Mesenchymal stem cell (in vitro differentiated cells and primary cell): Measurements from ENCODE around the gene PURA.

Experiments used
- DNase-seq: peaks from one replicate; pipeline ENCODE4 v3.0.0-alpha.2; 2013
- H2AFZ ChIP-seq: one replicate; pipeline ENCODE4 v1.6.1; 2013; ENCODE audit warnings: low read depth, mild to moderate bottlenecking, control low read depth, inconsistent platforms, low read length, moderate library complexity
- H2AK5ac ChIP-seq: 2 replicates; pipeline ENCODE4 v1.6.1; 2013; ENCODE audit warnings: low read length, moderate library complexity, mild to moderate bottlenecking, inconsistent platforms; ENCODE audit not compliant: severe bottlenecking
- H2BK120ac ChIP-seq: one replicate; pipeline ENCODE4 v1.6.1; 2013; ENCODE audit warnings: low read depth, mild to moderate bottlenecking, inconsistent platforms, low read length, moderate library complexity
- H2BK12ac ChIP-seq, 2 experiments: one replicate each; pipeline ENCODE4 v1.6.1; 2013; ENCODE audit warnings: inconsistent platforms in 2 of 2, low read length in 2 of 2, mild to moderate bottlenecking in 2 of 2, moderate library complexity in 2 of 2, control low read depth in 1 of 2
- H2BK15ac ChIP-seq: one replicate; pipeline ENCODE4 v1.6.1; 2013; ENCODE audit warnings: mild to moderate bottlenecking, low read depth, inconsistent platforms; ENCODE audit not compliant: poor library complexity, severe bottlenecking
- H2BK5ac ChIP-seq: 2 replicates; pipeline ENCODE4 v1.6.1; 2013; ENCODE audit warnings: low read depth, mild to moderate bottlenecking, low read length, control low read depth, inconsistent platforms; ENCODE audit not compliant: poor library complexity, severe bottlenecking
- H3K14ac ChIP-seq, 2 experiments: one replicate each; pipeline ENCODE4 v1.6.1; 2013; ENCODE audit warnings: inconsistent platforms in 2 of 2, low read length in 2 of 2, control low read depth in 1 of 2, mild to moderate bottlenecking in 1 of 2, moderate library complexity in 1 of 2
- H3K18ac ChIP-seq, 2 experiments: one replicate each; pipeline ENCODE4 v1.6.1; 2013; ENCODE audit warnings: inconsistent platforms in 2 of 2, low read length in 2 of 2, control low read depth in 1 of 2, low read depth in 1 of 2, mild to moderate bottlenecking in 1 of 2
- H3K23ac ChIP-seq, 2 experiments: one replicate each; pipeline ENCODE4 v1.6.1; 2013; ENCODE audit warnings: inconsistent platforms in 2 of 2, low read length in 2 of 2, mild to moderate bottlenecking in 2 of 2, moderate library complexity in 2 of 2, control low read depth in 1 of 2
- H3K27ac ChIP-seq: 2 replicates; pipeline ENCODE4 v1.5.1; 2013; ENCODE audit warnings: mild to moderate bottlenecking, moderate library complexity, low read length, control low read depth, inconsistent platforms; ENCODE audit not compliant: poor library complexity, severe bottlenecking
- H3K27me3 ChIP-seq, 2 experiments: 2 replicates each; pipeline versions ENCODE4 v1.6.1 to v1.7.0; 2013; ENCODE audit warnings: low read length in 2 of 2, mild to moderate bottlenecking in 2 of 2, moderate library complexity in 2 of 2, control low read depth in 1 of 2, inconsistent platforms in 1 of 2; ENCODE audit not compliant: control insufficient read depth in 1 of 2, insufficient read depth in 1 of 2
- H3K36me3 ChIP-seq, 2 experiments: 2 replicates each; pipeline versions ENCODE4 v1.6.1 to v1.7.0; 2013; ENCODE audit warnings: low read length in 2 of 2, control low read depth in 1 of 2, inconsistent platforms in 1 of 2, low read depth in 1 of 2, mild to moderate bottlenecking in 1 of 2; ENCODE audit not compliant: insufficient read depth in 2 of 2, control insufficient read depth in 1 of 2
- H3K4ac ChIP-seq, 2 experiments: one replicate each; pipeline ENCODE4 v1.6.1; 2013; ENCODE audit warnings: inconsistent platforms in 2 of 2, low read length in 2 of 2, mild to moderate bottlenecking in 2 of 2, moderate library complexity in 2 of 2, control low read depth in 1 of 2, low read depth in 1 of 2
- H3K4me1 ChIP-seq: 2 replicates; pipeline ENCODE4 v1.6.1; 2013; ENCODE audit warnings: low read depth, low read length, control low read depth; ENCODE audit not compliant: control insufficient read depth, insufficient read depth
- H3K4me2 ChIP-seq: 2 replicates; pipeline ENCODE4 v1.6.1; 2013; ENCODE audit warnings: low read length, mild to moderate bottlenecking, inconsistent platforms; ENCODE audit not compliant: poor library complexity, severe bottlenecking
- H3K4me3 ChIP-seq, 2 experiments: 2 replicates each; pipeline versions ENCODE4 v1.5.1 to v1.7.0; 2013; ENCODE audit warnings: low read length in 2 of 2, mild to moderate bottlenecking in 2 of 2, control low read depth in 1 of 2, low read depth in 1 of 2; ENCODE audit not compliant: insufficient read depth in 1 of 2
- H3K79me1 ChIP-seq: replicated peaks from 2 replicates; pipeline ENCODE4 v1.6.1; 2013; ENCODE audit warnings: mild to moderate bottlenecking, control low read depth, low read length, inconsistent platforms; ENCODE audit not compliant: poor library complexity, severe bottlenecking
- H3K9ac ChIP-seq: 2 replicates; pipeline ENCODE4 v1.7.0; 2013; ENCODE audit warnings: mild to moderate bottlenecking, low read length, moderate library complexity
- H3K9me3 ChIP-seq: 2 replicates; pipeline ENCODE4 v1.7.0; 2013; ENCODE audit warnings: mild to moderate bottlenecking, low read length; ENCODE audit not compliant: control insufficient read depth
- H4K8ac ChIP-seq: one replicate; pipeline ENCODE4 v1.6.1; 2013; ENCODE audit warnings: inconsistent platforms, mild to moderate bottlenecking, low read length, moderate library complexity
- H4K91ac ChIP-seq: one replicate; pipeline ENCODE4 v1.6.1; 2013; ENCODE audit warnings: mild to moderate bottlenecking, low read length, inconsistent platforms
- WGBS: methylation state at CpG from one replicate; pipeline ENCODE4 v1.1.7; 2013; ENCODE audit warnings: mixed read lengths; 5-methylcytosine and 5-hydroxymethylcytosine counted together

Gene PURA

GRCh38 chr5:140076142-140076541 is 37.8 kb upstream of the PURA start:
- H2BK5ac ChIP-seq, result no peak overlapping the region
- H3K9ac ChIP-seq, result no peak overlapping the region
- DNase-seq, result no peak
- H3K4me3 ChIP-seq, result no peak overlapping the region
- no peak overlapping the region for H3K4me2 ChIP-seq
- H3K27me3 ChIP-seq, result peaks cover 0 to 17% of the 10 kb centered on the region in 2 experiments
- no peak overlapping the region for H2AK5ac ChIP-seq
- no peak overlapping the region for H2AFZ ChIP-seq
- no peak overlapping the region for H3K4ac ChIP-seq
- H3K9me3 ChIP-seq, result no peaks in the 10 kb centered on the region
- no peaks in the 10 kb centered on the region for H3K36me3 ChIP-seq
- H2BK15ac ChIP-seq, result no peak overlapping the region
- no peak overlapping the region for H3K23ac ChIP-seq
- no peak overlapping the region for H2BK12ac ChIP-seq
- H3K14ac ChIP-seq, result no peak overlapping the region
- WGBS, result no CpG with 5 or more reads among the region's 1 CpG
- H3K4me1 ChIP-seq, result no peaks in the 10 kb centered on the region
- H3K18ac ChIP-seq, result no peak overlapping the region
- no peak overlapping the region for H2BK120ac ChIP-seq
- H3K27ac ChIP-seq, result no peak overlapping the region
- H3K79me1 ChIP-seq, result no peaks in the 10 kb centered on the region
- H4K8ac ChIP-seq, result no peak overlapping the region
- H4K91ac ChIP-seq, result no peak overlapping the region

- H4K8ac ChIP-seq, result no peak overlapping the region
- H4K91ac ChIP-seq, result no peak overlapping the region
- no peak overlapping the region for H3K27ac ChIP-seq
- H2AFZ ChIP-seq, result no peak overlapping the region
- H3K4me3 ChIP-seq, result no peak overlapping the region
- H3K23ac ChIP-seq, result no peak overlapping the region
- H3K4me2 ChIP-seq, result no peak overlapping the region
- no peaks in the 10 kb centered on the region for H3K36me3 ChIP-seq
- H3K27me3 ChIP-seq, result peaks cover 0 to 17% of the 10 kb centered on the region in 2 experiments
- H3K14ac ChIP-seq, result no peak overlapping the region
- no peak overlapping the region for H2BK12ac ChIP-seq
- no peak for DNase-seq
- no peaks in the 10 kb centered on the region for H3K9me3 ChIP-seq
- H3K79me1 ChIP-seq, result no peaks in the 10 kb centered on the region
- no peak overlapping the region for H3K4ac ChIP-seq
- no peak overlapping the region for H2BK120ac ChIP-seq
- H3K18ac ChIP-seq, result no peak overlapping the region
- H3K9ac ChIP-seq, result no peak overlapping the region
- 42% methylated on average over 1 of the region's 2 CpGs for WGBS
- H2AK5ac ChIP-seq, result no peak overlapping the region
- H2BK5ac ChIP-seq, result no peak overlapping the region
- H3K4me1 ChIP-seq, result no peaks in the 10 kb centered on the region
- no peak overlapping the region for H2BK15ac ChIP-seq
These were observed 37.1 kb upstream of the PURA start for GRCh38 chr5:140076788-140077187.

- Histone ChIP-seq H2BK5ac (no peak overlapping the region), H3K4me2 (no peak overlapping the region), H3K27ac (no peak overlapping the region), H2AK5ac (no peak overlapping the region), H3K4me3 (no peak overlapping the region), H2BK15ac (no peak overlapping the region), H3K14ac (no peak overlapping the region), H3K9ac (no peak overlapping the region), H3K4me1 (no peaks in the 10 kb centered on the region), H2BK120ac (no peak overlapping the region), H3K36me3 (no peaks in the 10 kb centered on the region), H2AFZ (no peak overlapping the region), H4K91ac (no peak overlapping the region), H2BK12ac (no peak overlapping the region), H3K27me3 (peaks cover 6 to 36% of the 10 kb centered on the region in 2 experiments), H3K18ac (no peak overlapping the region), H3K79me1 (no peaks in the 10 kb centered on the region), H3K4ac (no peak overlapping the region), H3K9me3 (no peaks in the 10 kb centered on the region), H4K8ac (no peak overlapping the region), H3K23ac (no peak overlapping the region)
- no peak for DNase-seq
- 92% methylated on average over 1 of the region's 1 CpG for WGBS
These were observed 30.8 kb upstream of the PURA start for GRCh38 chr5:140083120-140083519.

- Histone ChIP-seq H3K4me2 (no peak overlapping the region), H3K27me3 (peaks cover 6 to 36% of the 10 kb centered on the region in 2 experiments), H3K27ac (no peak overlapping the region), H2BK5ac (no peak overlapping the region), H3K36me3 (no peaks in the 10 kb centered on the region), H3K23ac (no peak overlapping the region), H4K91ac (no peak overlapping the region), H2BK12ac (no peak overlapping the region), H2AFZ (no peak overlapping the region), H3K9me3 (no peaks in the 10 kb centered on the region), H3K14ac (no peak overlapping the region), H2AK5ac (no peak overlapping the region), H2BK15ac (no peak overlapping the region), H3K4ac (no peak overlapping the region), H3K18ac (no peak overlapping the region), H4K8ac (no peak overlapping the region), H3K4me1 (no peaks in the 10 kb centered on the region), H2BK120ac (no peak overlapping the region), H3K9ac (no peak overlapping the region), H3K4me3 (no peak overlapping the region), H3K79me1 (no peaks in the 10 kb centered on the region)
- no peak for DNase-seq
- WGBS, result no CpG with 5 or more reads among the region's 1 CpG
These were observed 30.3 kb upstream of the PURA start for GRCh38 chr5:140083650-140084049.
